HG03460 (cell line): ENCODE measurements around the gene DHRSX.
"Not testable (repeated sequence)": the region's sequence is repeated elsewhere in the genome, so short reads cannot be mapped to it uniquely, and the experiment has no call there.

Source experiments
- ATAC-seq: cut with Tn5 transposase; IDR thresholded peaks from one replicate; pipeline ENCODE4 v1.9.1; 2021; ENCODE audit not compliant: unreplicated experiment

The DHRSX gene

DNA sequence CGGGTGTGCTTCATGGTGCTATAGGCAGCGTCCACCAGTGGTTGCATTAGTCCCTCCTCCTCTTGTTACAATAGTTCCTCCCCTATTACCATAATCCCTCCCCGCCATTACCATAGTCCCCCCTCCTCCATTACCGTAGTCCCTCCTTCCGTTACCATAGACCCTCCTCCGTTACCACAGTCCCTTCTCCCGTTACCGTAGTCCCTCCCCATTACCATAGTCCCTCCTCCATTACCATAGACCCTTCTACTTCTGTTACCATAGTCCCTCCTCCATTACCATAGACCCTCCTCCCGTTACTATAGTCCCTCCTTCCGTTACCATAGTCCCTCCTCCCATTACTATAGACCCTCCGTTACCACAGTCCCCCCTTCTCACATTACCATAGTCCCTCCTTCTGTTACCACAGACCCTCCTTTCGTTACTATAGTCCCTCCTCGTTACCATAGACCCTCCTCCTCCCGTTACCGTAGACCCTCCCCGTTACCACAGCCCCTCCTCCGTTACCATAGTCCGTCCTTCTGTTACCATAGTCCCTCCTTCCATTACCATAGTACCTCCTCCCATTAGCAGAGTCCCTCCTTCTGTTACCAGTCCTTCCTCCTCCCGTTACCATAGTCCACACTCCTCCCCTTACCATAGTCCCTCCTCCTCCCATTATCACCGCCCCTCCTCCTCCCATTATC lies 129.6 kb downstream of the DHRSX start:
- ATAC-seq, result no peak

DNA sequence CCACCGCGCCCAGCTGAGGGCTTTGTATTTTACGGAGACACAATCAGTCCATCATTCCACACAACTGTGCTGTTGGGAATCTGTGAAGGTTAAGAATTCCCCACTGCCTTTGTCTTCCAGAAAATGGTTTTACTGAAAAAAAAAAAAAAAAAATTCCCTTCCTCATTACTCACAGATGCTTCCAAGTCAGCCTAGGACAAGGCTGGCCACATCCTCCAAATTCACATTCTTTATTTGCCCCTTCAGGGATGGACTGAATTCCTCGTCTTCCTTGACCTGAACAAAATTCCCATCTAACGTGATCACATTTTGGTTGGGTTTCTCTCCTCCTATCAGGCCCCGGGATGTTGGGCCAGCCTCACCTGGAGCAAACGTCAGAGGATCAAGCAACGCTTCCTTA lies 130.3 kb downstream of the DHRSX start:
- ATAC-seq, result no peak

DNA sequence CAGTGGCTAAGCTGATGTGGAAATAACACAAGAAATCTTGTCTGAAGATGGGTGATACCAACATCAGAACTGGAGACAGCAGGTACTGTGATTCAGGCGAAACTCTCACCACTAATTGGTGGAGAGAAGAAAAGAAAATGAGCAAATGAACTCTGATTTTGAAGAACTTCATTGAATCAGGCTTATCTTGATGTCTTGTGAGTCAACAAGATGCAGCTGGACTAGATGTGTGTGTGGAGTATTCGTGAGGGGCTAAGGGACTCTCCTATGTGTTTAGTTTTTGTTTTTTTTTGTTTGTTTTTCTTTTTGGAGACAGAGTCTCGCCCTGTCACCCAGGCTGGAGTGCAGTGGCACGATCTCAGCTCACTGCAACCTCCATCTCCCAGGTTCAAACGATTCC lies 131.6 kb downstream of the DHRSX start:
- no peak for ATAC-seq

DNA sequence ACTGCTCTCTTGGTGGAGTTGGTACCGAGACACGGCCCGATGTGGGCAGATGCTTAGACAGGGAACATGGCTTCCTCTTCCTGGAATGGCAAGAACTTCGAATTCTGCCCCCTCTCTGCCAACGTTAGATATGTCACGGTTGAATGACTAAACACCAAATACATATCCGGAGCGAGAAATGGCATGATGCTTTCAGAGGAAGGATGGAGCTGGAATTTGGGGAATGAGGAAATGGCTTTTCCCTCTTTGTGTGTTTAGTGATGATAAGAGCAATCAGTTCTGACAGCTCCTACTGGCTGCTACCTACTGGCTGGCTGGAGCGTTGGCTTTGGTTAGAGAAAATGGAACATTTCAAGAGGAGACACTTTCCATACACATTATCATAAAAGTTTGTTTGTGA lies 140.0 kb downstream of the DHRSX start:
- no peak for ATAC-seq

DNA sequence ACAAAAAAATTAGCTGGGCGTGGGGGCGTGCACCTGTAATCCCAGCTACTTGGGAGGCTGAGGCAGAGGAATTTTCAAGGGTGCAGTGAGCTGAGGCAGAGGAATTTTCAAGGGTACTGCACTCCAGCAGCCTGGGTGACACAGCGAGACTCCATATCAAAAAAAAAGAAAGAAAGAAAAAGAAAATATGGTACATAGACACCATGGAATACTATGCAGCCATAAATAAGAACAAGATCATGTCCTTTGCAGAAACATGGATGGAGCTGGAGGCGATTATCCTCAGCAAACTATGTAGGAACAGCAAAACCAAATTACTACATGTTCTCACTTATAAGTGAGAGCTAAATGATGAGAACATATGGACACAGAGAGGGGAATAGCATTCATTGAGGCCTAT lies 141.3 kb downstream of the DHRSX start:
- not testable (repeated sequence) for ATAC-seq

DNA sequence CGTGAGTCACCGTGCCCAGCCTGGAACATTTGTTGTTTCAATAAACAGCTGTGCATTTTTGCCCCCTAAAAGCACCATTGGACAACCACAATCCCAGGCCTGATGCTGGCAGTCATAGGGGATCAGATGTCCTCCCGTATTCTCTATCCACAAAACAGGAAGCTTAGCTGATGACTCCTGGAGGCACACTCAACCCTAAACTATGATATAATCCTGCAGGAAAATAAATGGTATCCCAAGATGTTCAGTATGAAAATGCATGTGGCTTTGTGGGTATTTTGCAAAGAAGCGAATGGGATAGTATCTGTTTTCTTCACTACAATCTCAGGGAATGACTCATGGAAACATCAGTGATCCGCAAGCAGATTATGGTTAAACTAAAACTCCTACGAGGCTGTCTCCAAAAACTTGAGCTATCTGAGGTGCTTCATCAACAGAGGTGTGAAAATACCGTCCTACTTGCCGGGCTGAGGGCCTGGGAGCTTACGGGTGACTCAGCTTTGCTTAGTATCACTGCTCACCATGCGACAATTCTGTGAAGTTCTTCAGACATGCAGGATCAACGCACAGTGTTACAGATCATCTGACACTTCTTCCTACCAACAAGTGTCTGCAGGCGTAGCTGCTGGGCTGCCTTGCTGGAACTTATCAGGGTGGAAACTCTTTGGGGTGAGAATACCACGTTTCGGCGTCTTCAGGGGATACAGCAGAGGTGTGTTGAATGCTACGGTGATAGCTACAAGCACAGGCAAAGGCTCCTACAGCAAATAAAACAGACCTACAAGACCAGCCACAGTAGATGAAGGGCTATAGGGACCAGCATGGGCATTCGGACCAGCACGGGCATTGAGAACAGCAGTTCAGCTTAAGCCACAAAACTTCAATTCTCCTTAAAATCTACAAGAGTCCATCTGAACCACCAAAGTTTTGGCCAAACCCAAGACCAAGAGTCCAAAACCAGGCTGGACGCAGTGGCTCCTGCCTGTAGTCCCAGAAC lies 148.5 kb downstream of the DHRSX start:
- no peak for ATAC-seq

DNA sequence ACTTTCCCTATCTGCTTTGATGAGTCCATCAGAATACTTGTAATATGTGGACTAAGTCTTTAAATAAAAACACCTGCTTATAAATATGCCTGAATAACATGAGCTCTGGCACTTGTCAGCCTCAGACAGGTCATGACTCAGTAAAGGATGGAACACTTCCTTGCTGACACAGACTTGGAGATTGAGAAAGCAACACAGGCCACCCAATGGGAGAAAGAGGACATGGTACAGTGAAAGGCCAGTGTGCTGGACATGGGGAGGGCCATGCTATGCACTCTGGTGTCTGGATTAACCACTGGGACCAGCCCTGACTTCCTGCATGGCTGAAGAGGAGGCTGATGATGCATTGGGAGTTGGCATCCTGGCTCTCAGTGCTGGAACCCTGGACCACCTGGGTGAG lies 149.5 kb downstream of the DHRSX start:
- ATAC-seq, result no peak

DNA sequence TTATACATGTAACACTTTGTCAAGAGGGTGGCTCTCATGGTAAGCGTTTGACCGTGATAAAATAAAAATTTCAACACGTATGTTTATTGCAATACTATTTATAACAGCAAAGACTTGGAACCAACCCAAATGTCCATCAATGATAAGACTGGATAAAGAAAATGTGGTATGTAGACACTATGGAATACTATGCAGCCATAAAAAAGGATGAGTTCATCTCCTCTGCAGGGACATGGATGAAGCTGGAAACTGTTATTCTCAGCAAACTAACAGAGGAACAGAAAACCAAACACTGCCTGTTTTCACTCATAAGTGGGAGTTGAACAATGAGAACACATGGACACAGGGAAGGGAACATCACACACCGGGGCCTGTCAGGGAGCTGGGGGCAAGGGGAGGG lies 150.1 kb downstream of the DHRSX start:
- not testable (repeated sequence) for ATAC-seq

DNA sequence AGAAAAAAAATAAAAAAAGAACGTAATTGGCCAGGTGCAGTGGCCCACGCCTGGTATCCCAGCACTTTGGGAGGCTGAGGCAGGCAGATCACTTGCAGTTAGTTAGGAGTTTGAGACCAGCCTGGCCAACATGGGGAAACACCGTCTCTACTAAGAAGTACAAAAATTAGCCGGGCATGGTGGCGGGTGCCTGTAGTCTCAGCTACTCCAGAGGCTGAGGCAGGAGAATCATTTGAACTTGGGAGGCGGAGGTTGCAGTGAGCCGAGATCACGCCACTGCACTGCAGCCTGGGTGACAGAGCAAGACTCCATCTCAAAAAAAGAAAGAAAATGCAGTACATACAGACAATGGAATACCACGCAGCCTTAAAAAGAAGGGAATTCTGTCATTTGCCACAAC lies 150.7 kb downstream of the DHRSX start:
- not testable (repeated sequence) for ATAC-seq

DNA sequence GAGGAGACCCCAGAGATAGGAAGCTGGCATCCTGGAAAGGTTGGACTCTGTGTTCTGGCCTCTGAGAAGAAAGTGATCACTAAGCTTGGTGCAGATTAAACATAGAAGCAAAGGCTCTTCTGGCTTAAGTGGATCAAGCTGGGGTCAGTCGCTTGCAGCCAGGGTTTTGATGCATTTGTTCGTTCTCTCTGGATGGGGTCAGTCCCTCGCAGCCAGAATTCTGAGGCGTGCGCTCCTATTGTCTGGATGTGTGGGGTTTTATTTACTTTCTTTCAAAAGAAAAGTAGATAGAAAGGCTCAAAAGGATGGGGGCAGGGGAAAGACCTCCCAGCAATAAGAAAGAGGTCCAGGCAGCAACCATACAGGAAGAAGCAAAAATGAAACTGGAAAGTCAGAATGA lies 152.6 kb downstream of the DHRSX start:
- ATAC-seq, result no peak

DNA sequence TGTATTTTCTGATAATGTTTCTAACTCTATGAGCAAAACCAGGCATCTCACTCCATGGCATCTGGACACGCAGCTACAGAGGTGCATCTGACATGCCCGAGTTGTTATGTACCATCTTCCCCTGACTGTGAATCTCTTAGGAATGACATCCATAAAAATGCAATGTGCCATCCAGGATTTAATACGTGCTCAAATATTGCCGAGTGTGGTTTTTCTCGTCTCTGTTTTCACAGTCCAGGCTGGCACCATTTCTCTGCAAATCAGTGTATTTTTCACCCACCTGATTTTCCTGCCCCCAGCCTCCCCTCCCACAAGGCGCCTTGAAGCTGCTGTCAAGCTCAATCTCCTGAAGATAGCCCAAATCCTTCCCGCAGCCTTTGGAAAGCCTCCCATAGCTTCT lies 154.6 kb downstream of the DHRSX start:
- no peak for ATAC-seq

DNA sequence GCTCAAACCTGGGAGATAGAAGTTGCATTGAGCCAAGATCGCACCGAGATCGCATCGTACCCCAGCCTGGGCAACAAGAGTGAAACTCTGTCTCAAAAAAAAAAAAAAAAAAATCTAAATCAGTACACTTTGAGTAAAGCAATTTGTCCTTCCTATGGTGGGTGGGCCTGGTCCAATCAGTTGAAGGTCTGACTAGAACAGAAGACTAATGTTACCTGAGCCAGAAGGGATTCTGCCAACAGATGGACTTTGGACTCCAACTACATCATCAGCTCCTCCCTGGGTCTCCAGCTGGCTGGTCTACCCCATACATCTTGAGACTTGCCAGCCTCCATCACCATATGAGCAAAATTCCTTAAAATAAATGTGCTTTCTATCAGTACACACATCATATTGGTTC lies 155.2 kb downstream of the DHRSX start:
- no peak for ATAC-seq

DNA sequence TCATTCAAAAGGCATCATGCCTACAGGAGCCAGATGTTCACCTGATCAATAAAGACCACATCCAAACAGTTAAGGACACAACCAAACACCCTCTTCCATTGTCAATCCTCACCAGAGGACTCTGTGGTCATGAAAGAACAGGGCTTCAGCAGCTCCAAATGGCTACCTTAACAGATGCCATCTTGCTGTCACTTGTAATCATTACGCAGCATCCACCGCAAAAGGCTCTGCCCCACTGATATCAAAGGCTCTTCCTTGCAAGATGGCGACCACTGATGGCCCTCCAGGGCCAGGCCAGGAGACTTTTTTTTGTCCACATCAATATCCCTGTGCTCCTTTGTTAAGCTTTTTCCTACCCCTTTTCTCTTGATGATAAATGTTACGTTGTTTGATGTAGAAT lies 157.4 kb downstream of the DHRSX start:
- no peak for ATAC-seq

DNA sequence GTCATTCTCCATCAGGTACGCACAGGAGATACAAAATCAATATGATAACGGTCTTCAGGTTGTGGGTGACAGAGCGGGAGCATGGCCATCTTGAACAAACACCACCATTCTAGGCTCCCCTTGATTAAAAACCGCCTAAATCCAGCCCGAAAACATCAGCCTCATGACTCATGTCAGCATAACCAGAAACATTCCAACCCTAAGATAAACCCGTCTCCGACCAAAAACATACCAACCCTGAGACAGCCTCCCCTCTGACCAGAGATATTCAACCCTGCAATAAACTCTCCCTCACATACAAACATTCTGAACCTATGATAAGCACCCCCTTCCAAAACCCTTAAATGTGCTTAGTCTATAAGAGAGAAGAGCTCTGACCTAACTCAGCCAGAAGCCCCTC lies 157.9 kb downstream of the DHRSX start:
- ATAC-seq, result no peak

DNA sequence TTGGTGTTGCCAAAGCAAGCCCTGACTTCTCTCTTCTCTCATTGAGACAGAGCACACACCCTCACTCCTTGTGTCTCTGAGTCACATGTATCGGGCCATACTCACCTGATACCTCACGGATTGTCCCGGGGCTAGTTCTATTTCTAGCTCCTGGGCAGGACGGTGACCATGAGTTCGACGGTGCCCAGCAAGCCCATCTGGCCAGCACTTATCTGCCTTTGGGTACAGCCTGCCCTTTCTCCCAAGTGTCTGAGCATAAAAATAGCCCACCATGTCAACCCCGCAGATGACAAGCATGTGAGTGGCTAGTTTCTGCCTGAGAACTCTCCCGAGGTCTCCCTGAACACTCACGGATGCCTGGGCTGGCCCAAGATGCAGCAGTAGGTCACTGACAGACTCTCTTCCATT lies 158.5 kb downstream of the DHRSX start:
- no peak for ATAC-seq

DNA sequence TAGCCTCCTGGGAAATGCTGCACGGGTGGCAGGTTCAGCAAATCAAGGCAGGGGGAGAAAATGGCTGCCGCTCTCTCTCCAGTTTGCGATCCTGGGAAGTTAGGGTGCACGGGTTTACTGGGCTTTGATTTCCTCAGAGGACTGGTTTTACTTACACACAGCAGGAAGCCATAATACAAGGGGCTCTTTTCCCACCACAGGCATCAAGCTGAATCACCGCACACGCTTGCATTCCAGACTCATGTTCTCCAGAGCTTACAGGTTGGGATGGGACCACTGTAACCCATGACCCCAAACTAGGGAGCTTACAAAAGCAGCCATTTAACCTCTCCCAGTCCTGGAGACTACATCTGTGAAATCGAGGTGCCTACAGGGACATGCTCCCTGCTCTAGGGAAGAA lies 159.8 kb downstream of the DHRSX start:
- no peak for ATAC-seq

DNA sequence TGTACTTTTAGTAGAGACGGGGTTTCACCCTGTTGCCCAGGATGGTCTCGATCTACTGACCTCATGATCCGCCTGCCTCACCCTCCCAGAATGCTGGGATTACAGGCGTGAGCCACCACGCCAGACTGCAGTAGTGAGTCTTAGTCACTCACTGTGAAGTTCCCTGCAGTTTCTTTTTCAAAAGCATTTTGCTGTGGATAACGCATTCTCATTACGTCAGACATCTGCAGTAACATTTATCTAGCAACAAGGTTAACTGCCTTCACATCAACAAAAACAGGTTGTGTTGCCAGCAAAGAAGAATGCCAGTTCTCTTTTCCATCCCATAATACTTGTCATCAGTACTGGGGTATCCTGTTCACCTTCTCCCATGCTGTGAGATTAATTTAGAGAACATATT lies 164.6 kb downstream of the DHRSX start:
- no peak for ATAC-seq

DNA sequence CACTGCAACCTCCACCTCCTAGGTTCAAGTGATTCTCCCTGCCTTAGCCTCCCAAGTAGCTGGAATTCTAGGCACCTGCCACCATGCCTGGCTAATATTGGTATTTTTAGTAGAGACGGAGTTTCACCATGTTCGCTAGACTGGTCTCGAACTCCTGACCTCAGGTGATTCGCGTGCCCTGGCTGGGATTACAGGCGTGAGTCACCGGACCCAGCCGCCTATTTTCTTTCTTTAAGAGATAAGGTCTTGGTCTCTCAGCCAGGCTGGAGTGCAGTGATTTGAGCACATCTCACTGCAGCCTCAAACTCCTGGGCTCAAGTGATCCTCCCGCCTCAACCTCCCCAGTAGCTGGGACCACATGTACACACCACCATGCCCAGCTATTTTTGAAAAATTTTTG lies 166.5 kb downstream of the DHRSX start:
- ATAC-seq, result no peak

DNA sequence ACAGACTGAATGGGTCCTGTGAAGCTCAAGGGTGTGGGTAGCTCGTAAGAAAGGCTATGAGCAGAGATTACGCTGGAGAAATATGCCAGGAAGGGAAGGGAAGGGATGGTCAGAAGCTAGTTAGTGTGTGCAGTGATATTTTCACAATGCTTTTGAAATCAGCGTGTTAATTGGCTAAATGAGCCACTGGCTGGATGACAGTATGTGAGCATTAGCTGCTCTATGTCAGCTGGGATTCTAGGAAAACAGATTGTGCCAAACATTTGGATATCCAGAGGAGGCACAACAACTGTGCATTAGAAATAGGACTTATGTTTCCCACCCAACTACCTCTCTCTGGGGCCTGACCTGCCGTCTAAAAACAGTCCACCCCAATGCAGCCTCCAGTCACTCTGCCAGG lies 168.5 kb downstream of the DHRSX start:
- ATAC-seq, result no peak

DNA sequence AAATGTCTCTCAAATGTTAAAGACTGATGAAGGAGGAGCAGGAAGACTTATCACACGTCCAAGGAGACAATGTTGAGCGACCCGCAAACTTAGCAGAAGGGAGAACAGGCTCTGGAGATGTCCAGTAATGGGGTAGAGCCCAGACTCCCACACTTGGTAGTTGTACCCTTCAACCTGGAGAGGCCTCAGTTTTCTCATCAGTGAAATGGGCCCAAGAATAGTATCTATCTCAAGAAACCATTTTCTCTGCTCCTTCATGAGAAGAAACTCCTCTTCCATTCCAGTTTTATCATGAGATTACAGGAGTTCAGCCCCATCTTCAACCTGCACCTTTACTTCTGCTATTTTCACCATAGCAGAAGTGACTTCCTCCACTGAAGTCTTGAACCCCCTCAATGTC lies 169.9 kb downstream of the DHRSX start:
- ATAC-seq, result no peak

DNA sequence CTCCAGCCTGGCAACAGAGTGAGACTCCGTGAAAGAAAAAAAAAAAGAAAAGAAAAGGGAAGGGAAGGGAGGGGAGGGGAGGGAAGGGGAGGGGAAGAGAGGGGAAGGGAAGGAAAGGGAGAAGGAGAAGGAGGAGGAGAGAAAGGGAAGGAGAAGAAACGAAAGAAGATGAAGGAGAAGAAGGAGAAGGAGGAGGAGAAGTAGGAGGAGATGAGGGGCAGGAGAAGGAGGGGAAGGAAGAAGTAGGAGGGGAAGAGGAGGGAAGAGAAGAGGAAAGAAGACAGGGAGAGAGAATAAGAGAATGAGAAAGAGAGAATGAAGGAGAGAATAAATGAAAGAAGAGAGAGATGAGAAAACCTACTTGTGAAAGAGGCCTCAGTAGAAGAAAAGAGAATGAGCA lies 170.3 kb downstream of the DHRSX start:
- ATAC-seq, result no peak

DNA sequence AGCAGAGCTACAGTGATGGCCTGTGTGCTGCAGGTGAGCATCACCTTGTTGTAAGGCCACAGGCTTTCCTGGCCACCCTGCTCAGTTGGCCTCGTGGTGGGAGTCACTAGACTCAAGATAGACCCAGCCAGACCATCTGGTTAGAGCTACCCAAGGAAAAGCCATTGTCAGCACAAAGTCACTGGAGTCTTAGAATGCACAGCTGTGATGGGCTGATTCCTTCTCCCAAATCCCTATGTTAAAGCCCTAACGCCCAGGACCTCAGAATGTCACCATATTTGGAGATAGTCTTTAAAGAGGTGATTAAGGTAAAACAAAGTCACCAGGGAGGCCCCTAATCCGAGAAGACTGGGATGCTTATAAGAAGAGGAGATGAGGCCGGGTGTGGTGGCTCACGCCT lies 173.4 kb downstream of the DHRSX start:
- no peak for ATAC-seq
